EH (cell line): Measurements from ENCODE around the gene FANK1.

Experiments used
- DNase-seq: peaks from one replicate; pipeline ENCODE4 v3.0.0-alpha.2; 2015; ENCODE audit warnings: low read depth

The FANK1 gene

GRCh38 chr10:125896088-125896934 lies at the start of gene FANK1:
Gene FANK1, plus strand, starts transcription at chr10:125896564. Its CDS starts 79 bp downstream, at chr10:125896643.
- peak; percentile 87 for DNase-seq

- no peak for DNase-seq
Measured at GRCh38 chr10:125846894-125847293, 49.5 kb upstream of the FANK1 start.

- DNase-seq, result no peak
Measured at GRCh38 chr10:125848371-125848770, 48.0 kb upstream of the FANK1 start.

GRCh38 chr10:125848857-125849256 lies 47.5 kb upstream of the FANK1 start:
- no peak for DNase-seq

GRCh38 chr10:125849448-125849847 lies 46.9 kb upstream of the FANK1 start:
- DNase-seq, result no peak

GRCh38 chr10:125850766-125851731 lies 45.3 kb upstream of the FANK1 start:
- DNase-seq, result no peak

GRCh38 chr10:125852487-125852886 lies 43.9 kb upstream of the FANK1 start:
- DNase-seq, result no peak

- peak; percentile 51 for DNase-seq
Measured at GRCh38 chr10:125857185-125857760, 39.1 kb upstream of the FANK1 start.

GRCh38 chr10:125859128-125859817 lies 37.1 kb upstream of the FANK1 start:
- no peak for DNase-seq

GRCh38 chr10:125865120-125865519 lies 31.2 kb upstream of the FANK1 start:
- DNase-seq, result no peak

- DNase-seq, result no peak
Measured at GRCh38 chr10:125866421-125867029, 29.8 kb upstream of the FANK1 start.

- DNase-seq, result peak; percentile 57
Measured at GRCh38 chr10:125868372-125868975, 27.9 kb upstream of the FANK1 start.

- DNase-seq, result peak; percentile 35
Measured at GRCh38 chr10:125871338-125871737, 25.0 kb upstream of the FANK1 start.

- DNase-seq, result peak; percentile 90
Measured at GRCh38 chr10:125878957-125879835, 17.2 kb upstream of the FANK1 start.

- no peak for DNase-seq
Measured at GRCh38 chr10:125880719-125881118, 15.6 kb upstream of the FANK1 start.

GRCh38 chr10:125881192-125881591 lies 15.2 kb upstream of the FANK1 start, which contains the start of gene DHX32:
Gene DHX32, minus strand, starts transcription at chr10:125881292. Its CDS starts 468 bp downstream, at chr10:125880824.
- DNase-seq, result no peak

- DNase-seq, result no peak
Measured at GRCh38 chr10:125882596-125882995, 13.8 kb upstream of the FANK1 start.

GRCh38 chr10:125883211-125883610 lies 13.2 kb upstream of the FANK1 start:
- no peak for DNase-seq

- no peak for DNase-seq
Measured at GRCh38 chr10:125886914-125887512, 9.4 kb upstream of the FANK1 start.
